HG02678 (cell line): ENCODE measurements around the gene MAPK6.
A peak's percentile ranks its signal among the peaks of the same experiment; 100 is the strongest.
"Not testable (repeated sequence)": the region's sequence is repeated elsewhere in the genome, so short reads cannot be mapped to it uniquely, and the experiment has no call there.

ENCODE experiments used
- ATAC-seq: cut with Tn5 transposase; IDR thresholded peaks from one replicate; pipeline ENCODE4 v1.9.1; 2021; ENCODE audit warnings: mild to moderate bottlenecking, moderate library complexity; ENCODE audit not compliant: unreplicated experiment

MAPK6 gene

GRCh38 chr15:52042051-52042851 lies 23.2 kb downstream of the MAPK6 start:
- ATAC-seq = no peak

DNA sequence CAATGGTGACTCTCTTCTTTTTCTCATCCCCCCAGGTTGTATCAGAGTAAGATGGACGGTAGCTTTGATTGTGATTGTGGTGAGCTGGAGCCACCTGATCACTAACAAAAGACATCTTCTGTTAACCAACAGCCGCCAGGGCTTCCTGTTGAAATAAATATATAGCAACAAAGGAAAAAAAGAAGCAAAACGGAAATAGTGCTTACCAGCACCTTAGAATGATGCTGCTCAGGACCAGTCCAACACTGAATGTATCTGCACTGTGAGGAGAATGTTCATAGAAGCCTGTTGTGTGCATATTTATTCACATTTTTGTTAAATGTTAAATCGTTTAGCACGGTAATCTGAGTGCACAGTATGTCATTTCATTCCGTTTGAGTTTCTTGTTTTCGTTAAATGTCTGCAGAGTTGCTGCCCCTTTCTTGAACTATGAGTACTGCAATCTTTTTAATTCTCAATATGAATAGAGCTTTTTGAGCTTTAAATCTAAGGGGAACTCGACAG lies 26.8 kb downstream of the MAPK6 start:
- ATAC-seq = not testable (repeated sequence)

DNA sequence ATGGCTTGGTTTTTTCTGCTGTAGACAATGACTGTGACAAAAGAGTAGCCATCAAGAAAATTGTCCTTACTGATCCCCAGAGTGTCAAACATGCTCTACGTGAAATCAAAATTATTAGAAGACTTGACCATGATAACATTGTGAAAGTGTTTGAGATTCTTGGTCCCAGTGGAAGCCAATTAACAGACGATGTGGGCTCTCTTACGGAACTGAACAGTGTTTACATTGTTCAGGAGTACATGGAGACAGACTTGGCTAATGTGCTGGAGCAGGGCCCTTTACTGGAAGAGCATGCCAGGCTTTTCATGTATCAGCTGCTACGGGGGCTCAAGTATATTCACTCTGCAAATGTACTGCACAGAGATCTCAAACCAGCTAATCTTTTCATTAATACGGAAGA lies 27.5 kb downstream of the MAPK6 start:
- ATAC-seq = not testable (repeated sequence)

DNA sequence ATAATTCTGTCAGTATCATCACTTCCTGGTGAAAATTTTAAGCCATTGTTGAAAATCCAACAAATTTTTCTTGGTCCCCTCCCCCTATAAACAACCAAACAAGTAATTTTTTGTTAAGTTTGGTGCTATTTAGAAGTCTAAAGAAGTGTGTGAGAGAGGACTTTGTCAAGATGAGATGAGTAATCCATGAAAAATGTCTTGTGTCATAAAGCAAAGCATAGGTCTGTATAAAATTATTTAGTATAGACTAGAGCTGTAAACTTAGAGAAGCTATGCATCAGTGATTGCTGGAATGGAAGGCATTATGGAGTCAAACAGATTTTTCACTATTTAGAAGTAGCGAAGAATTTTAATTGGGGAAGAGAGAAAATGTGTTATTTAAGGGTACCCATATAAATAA lies 31.4 kb downstream of the MAPK6 start:
- ATAC-seq = no peak

- ATAC-seq = no peak
Measured at GRCh38 chr15:52052066-52052935, 33.3 kb downstream of the MAPK6 start.

DNA sequence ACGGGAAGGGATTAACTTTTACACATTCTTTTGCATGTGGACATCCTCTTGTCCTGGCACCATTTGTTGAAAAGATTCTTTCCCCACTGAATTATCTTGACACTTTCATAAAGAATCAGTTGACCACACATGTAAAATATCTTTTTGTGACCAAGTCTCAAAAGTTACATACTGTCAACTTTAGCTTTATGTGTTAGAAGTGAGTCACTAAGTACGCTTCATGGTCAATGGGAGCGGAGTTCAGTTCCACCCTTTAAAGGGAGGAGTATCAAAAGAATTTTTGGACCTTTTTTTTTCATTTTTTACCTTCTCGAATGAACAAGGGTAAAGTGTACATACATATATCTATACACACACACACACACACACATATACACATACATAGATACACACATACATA lies 35.4 kb downstream of the MAPK6 start:
- ATAC-seq = no peak

DNA sequence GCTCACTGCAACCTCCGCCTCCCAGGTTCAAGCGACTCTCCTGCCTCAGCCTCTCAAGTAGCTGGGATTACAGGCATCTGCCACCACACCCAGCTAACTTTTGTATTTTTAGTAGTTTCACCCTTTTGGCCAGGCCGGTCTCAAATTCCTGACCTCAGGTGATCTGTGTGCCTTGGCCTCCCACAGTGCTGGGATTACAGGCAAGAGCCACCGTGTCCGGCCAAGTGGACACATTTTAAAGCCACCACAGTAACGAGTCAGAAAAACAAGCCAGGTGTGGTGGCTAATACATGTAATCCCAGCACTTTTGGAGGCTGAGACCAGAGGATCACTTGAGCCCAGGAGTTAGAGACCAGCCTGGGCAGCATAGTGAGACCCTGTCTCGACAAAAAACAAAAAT lies 35.8 kb downstream of the MAPK6 start:
- ATAC-seq = not testable (repeated sequence)

GRCh38 chr15:52056001-52056400 lies 37.0 kb downstream of the MAPK6 start:
- no peak for ATAC-seq

- ATAC-seq = no peak
Measured at GRCh38 chr15:52056496-52056895, 37.5 kb downstream of the MAPK6 start.

DNA sequence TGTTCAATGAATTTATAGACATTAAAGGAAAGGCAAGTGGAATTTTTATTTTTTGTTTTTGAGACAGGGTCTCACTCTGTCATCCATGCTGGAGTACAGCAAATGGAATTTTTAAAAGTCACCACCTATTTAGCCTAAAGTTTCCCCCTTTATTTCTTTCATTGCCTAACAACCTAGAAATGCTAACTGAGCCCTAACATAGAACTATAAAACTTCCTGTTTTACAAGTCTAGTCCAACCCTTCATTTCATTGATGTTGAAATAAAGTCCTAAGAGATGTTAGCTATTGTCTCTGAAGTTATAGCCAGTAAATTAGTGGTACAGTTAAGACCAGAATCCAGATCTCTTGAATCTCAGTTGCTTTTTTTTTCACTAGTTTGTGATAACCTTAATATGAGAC lies 39.0 kb downstream of the MAPK6 start:
- no peak for ATAC-seq

DNA sequence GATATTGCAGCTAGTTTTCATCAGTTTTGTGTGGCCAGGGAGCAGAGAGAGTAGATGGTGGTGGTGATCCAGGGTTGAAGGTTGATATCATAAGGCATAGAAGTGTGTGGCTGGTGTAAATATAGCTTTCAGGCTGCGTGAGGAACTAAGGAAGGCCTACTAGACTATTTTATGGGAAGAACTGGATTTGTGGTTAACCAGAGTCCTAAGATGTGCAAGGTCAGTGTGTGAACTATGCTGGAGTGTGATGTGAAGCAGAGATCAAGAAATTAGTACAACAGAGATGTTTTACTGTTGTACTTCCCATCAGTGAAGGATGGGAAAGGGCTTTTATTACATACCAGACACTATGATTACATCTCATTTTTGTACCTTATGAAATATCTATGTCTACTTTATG lies 41.5 kb downstream of the MAPK6 start:
- no peak for ATAC-seq

GRCh38 chr15:52066842-52067544 lies 48.0 kb downstream of the MAPK6 start:
- no peak for ATAC-seq

- no peak for ATAC-seq
Measured at GRCh38 chr15:52067545-52067926, 48.5 kb downstream of the MAPK6 start.

- ATAC-seq = no peak
Measured at GRCh38 chr15:52068004-52068615, 49.1 kb downstream of the MAPK6 start.

DNA sequence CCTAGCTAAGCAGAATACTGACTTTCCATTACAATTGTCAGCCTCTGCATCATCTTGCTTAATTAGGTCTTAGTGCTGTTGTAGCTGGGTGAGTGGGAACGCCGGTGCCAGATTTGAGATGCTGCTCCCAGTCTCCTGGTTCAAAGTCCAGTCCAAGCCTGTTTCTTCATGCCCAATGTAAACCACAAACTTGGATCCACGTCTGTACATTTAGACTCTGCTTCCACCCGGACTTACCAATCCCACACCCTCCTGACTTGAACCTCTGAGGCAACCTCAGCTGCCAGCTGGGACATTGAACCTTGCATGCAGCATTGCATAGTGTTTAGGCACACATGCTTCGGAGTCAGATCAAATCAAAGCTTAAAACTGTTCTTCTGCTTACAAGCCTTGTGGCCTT lies 50.5 kb downstream of the MAPK6 start:
- ATAC-seq = no peak

DNA sequence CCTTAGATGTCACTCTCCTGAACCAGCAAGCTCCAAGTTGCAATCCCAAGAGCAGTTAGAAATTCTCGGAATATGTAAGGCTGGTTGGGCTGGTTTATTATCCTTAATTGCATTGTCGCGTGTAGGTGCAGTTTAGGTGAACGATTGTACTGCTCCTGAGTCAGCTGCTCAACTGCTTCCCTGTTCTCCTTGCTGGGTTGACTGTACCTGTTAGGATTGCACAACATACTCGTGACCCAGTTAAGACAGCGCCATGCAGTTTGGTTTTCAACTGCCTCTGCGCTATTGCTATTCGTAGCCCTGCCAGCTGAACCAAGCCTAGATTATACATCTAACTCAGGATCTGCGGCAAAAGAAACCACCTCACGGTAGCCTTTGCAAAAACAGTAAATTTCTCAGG lies 52.6 kb downstream of the MAPK6 start:
- ATAC-seq = no peak

- peak; percentile 57 for ATAC-seq
Measured at GRCh38 chr15:52076889-52077781, 58.1 kb downstream of the MAPK6 start.

GRCh38 chr15:52078197-52078875 lies 59.3 kb downstream of the MAPK6 start:
- ATAC-seq = no peak
